ENCODE data around the gene GPR37. TPM values are rescaled to one million over a fixed set of nuclear protein-coding genes. Genes with fewer than 3 reads are reported as not detected.

GPR37 gene
- total RNA-seq, 1 donor from 2014 or later: 9.8 TPM

- Histone ChIP-seq H3K9me3 (ENCODE audit: insufficient read depth, low read depth, low read length) (no peaks in the 10 kb centered on the region), H4K20me1 (ENCODE audit: insufficient read depth, low read length) (no peaks in the 10 kb centered on the region), H2AFZ (ENCODE audit: low read depth, low read length) (no peak overlapping the region), H3K4me1 (ENCODE audit: insufficient read depth, low read length) (no peaks in the 10 kb centered on the region), H3K4me2 (ENCODE audit: low read length) (no peak overlapping the region), H3K27me3 (ENCODE audit: insufficient read depth, low read length) (no peaks in the 10 kb centered on the region), H3K36me3 (ENCODE audit: insufficient read depth, low read length) (no peaks in the 10 kb centered on the region), H3K4me3 (ENCODE audit: insufficient read depth, low read depth, low read length) (no peak overlapping the region), H3K27ac (ENCODE audit: low read depth, low read length) (no peak overlapping the region), H3K79me2 (ENCODE audit: insufficient read depth, low read length) (no peaks in the 10 kb centered on the region), H3K9ac (ENCODE audit: low read length) (no peak overlapping the region)
- H3K4me3 Mint-ChIP-seq (ENCODE audit: unreplicated experiment): no peak overlapping the region
- no peaks in the 10 kb centered on the region for H3K4me1 Mint-ChIP-seq (ENCODE audit: low read depth, unreplicated experiment)
- no peaks in the 10 kb centered on the region for H3K27me3 Mint-ChIP-seq (ENCODE audit: low read depth, unreplicated experiment)
- H3K27ac Mint-ChIP-seq (ENCODE audit: unreplicated experiment): no peak overlapping the region
- DNase-seq (ENCODE audit: low read depth) (no peak), FAIRE-seq (no peak)
- H3K9me3 Mint-ChIP-seq (ENCODE audit: unreplicated experiment): no peaks in the 10 kb centered on the region
- TF ChIP-seq EZH2 (IDR thresholded peaks at IDR 0.05; ENCODE audit: insufficient read depth, low read length) (no peak), CTCF (IDR thresholded peaks at IDR 0.05; ENCODE audit: insufficient read depth, low read depth, low read length) (no peak)
- H3K36me3 Mint-ChIP-seq (ENCODE audit: low read depth, unreplicated experiment): no peaks in the 10 kb centered on the region
Measured at GRCh38 chr7:124799448-124799847, 33.9 kb upstream of the GPR37 start.

- no peaks in the 10 kb centered on the region for H3K9me3 Mint-ChIP-seq (ENCODE audit: unreplicated experiment)
- DNase-seq (ENCODE audit: low read depth) (no peak), FAIRE-seq (peak; percentile 43)
- no peak overlapping the region for H3K9ac ChIP-seq (ENCODE audit: low read length)
- no peak overlapping the region for H3K4me3 ChIP-seq (ENCODE audit: insufficient read depth, low read depth, low read length)
- peaks cover 15% of the 10 kb centered on the region for H3K4me1 Mint-ChIP-seq (ENCODE audit: low read depth, unreplicated experiment)
- TF ChIP-seq EZH2 (IDR thresholded peaks at IDR 0.05; ENCODE audit: insufficient read depth, low read length) (no peak), CTCF (IDR thresholded peaks at IDR 0.05; ENCODE audit: insufficient read depth, low read depth, low read length) (no peak)
- H3K4me3 Mint-ChIP-seq (ENCODE audit: unreplicated experiment): no peak overlapping the region
- no peak overlapping the region for H2AFZ ChIP-seq (ENCODE audit: low read depth, low read length)
- H3K9me3 ChIP-seq (ENCODE audit: insufficient read depth, low read depth, low read length): no peaks in the 10 kb centered on the region
- no peak overlapping the region for H3K27ac ChIP-seq (ENCODE audit: low read depth, low read length)
- no peaks in the 10 kb centered on the region for H3K4me1 ChIP-seq (ENCODE audit: insufficient read depth, low read length)
- H3K36me3 Mint-ChIP-seq (ENCODE audit: low read depth, unreplicated experiment): no peaks in the 10 kb centered on the region
- H3K4me2 ChIP-seq (ENCODE audit: low read length): no peak overlapping the region
- no peaks in the 10 kb centered on the region for H3K27me3 ChIP-seq (ENCODE audit: insufficient read depth, low read length)
- no peaks in the 10 kb centered on the region for H3K79me2 ChIP-seq (ENCODE audit: insufficient read depth, low read length)
- H3K27ac Mint-ChIP-seq (ENCODE audit: unreplicated experiment): no peak overlapping the region
- no peaks in the 10 kb centered on the region for H4K20me1 ChIP-seq (ENCODE audit: insufficient read depth, low read length)
- no peaks in the 10 kb centered on the region for H3K36me3 ChIP-seq (ENCODE audit: insufficient read depth, low read length)
- no peaks in the 10 kb centered on the region for H3K27me3 Mint-ChIP-seq (ENCODE audit: low read depth, unreplicated experiment)
Measured at GRCh38 chr7:124796771-124797170, 31.2 kb upstream of the GPR37 start.

- H3K27me3 ChIP-seq (ENCODE audit: insufficient read depth, low read length): no peaks in the 10 kb centered on the region
- no peaks in the 10 kb centered on the region for H3K79me2 ChIP-seq (ENCODE audit: insufficient read depth, low read length)
- H3K36me3 ChIP-seq (ENCODE audit: insufficient read depth, low read length): no peaks in the 10 kb centered on the region
- Mint-ChIP-seq H3K27ac (ENCODE audit: unreplicated experiment) (no peak overlapping the region), H3K4me3 (ENCODE audit: unreplicated experiment) (no peak overlapping the region), H3K36me3 (ENCODE audit: low read depth, unreplicated experiment) (no peaks in the 10 kb centered on the region), H3K27me3 (ENCODE audit: low read depth, unreplicated experiment) (no peaks in the 10 kb centered on the region), H3K9me3 (ENCODE audit: unreplicated experiment) (no peaks in the 10 kb centered on the region), H3K4me1 (ENCODE audit: low read depth, unreplicated experiment) (peaks cover 22% of the 10 kb centered on the region)
- no peak overlapping the region for H2AFZ ChIP-seq (ENCODE audit: low read depth, low read length)
- H3K9ac ChIP-seq (ENCODE audit: low read length): no peak overlapping the region
- no peaks in the 10 kb centered on the region for H4K20me1 ChIP-seq (ENCODE audit: insufficient read depth, low read length)
- H3K9me3 ChIP-seq (ENCODE audit: insufficient read depth, low read depth, low read length): no peaks in the 10 kb centered on the region
- FAIRE-seq (no peak), DNase-seq (ENCODE audit: low read depth) (no peak)
- no peak overlapping the region for H3K4me2 ChIP-seq (ENCODE audit: low read length)
- no peaks in the 10 kb centered on the region for H3K4me1 ChIP-seq (ENCODE audit: insufficient read depth, low read length)
- no peak overlapping the region for H3K27ac ChIP-seq (ENCODE audit: low read depth, low read length)
- TF ChIP-seq CTCF (IDR thresholded peaks at IDR 0.05; ENCODE audit: insufficient read depth, low read depth, low read length) (no peak), EZH2 (IDR thresholded peaks at IDR 0.05; ENCODE audit: insufficient read depth, low read length) (no peak)
- no peak overlapping the region for H3K4me3 ChIP-seq (ENCODE audit: insufficient read depth, low read depth, low read length)
Measured at GRCh38 chr7:124792696-124793095, 27.1 kb upstream of the GPR37 start.
